HL-60 (cell line): ENCODE results near the gene GPAT3.

Experiments
- CTCF ChIP-seq: IDR thresholded peaks from one replicate; pipeline ENCODE4 v1.5.1; 2011; ENCODE audit warnings: low read length, control low read depth, inconsistent platforms; ENCODE audit not compliant: insufficient read depth
- POLR2AphosphoS5 ChIP-seq: IDR thresholded peaks from 2 replicates; pipeline ENCODE4 v1.6.1; 2012; ENCODE audit warnings: low read depth
- REST ChIP-seq: IDR thresholded peaks from 2 replicates; pipeline ENCODE4 v1.6.1; 2012; ENCODE audit warnings: low read depth; ENCODE audit not compliant: insufficient replicate concordance

GRCh38 chr4:83643036-83643435 lies 107.1 kb downstream of the GPAT3 start:
- TF ChIP-seq CTCF (no peak), POLR2AphosphoS5 (no peak), REST (no peak)
